Liver (tissue), 9 donors: ENCODE results near the gene ABHD5. TPM values are rescaled to one million over a fixed set of nuclear protein-coding genes. Genes with fewer than 3 reads are reported as not detected.
A peak's percentile ranks its signal among the peaks of the same experiment; 100 is the strongest.

Experiments
- DNase-seq: peaks from one replicate; pipeline ENCODE4 v3.0.0-alpha.2; 2017; ENCODE audit warnings: low spot score
- H3K27ac ChIP-seq, 2 donors: one replicate each; pipeline ENCODE4 v1.7.0; 2013; ENCODE audit warnings: inconsistent platforms in 2 of 2, low read length in 2 of 2, control low read depth in 1 of 2, low read depth in 1 of 2, mild to moderate bottlenecking in 1 of 2
- H3K27me3 ChIP-seq, 4 donors: one replicate each; pipeline versions ENCODE4 v1.6.1 to v1.7.0; 2013; ENCODE audit warnings: low read length in 3 of 4, inconsistent platforms in 1 of 4, mild to moderate bottlenecking in 1 of 4, moderate library complexity in 1 of 4; ENCODE audit not compliant: control insufficient read depth in 4 of 4, insufficient read depth in 4 of 4
- H3K36me3 ChIP-seq, 4 donors: one replicate each; pipeline versions ENCODE4 v1.6.1 to v1.7.0; 2013; ENCODE audit warnings: low read length in 3 of 4, mild to moderate bottlenecking in 3 of 4, low read depth in 1 of 4, moderate library complexity in 1 of 4; ENCODE audit not compliant: control insufficient read depth in 4 of 4, insufficient read depth in 3 of 4
- H3K4me1 ChIP-seq, 4 donors: one replicate each; pipeline versions ENCODE4 v1.6.1 to v1.7.0; 2013; ENCODE audit warnings: low read length in 3 of 4, mild to moderate bottlenecking in 3 of 4, moderate library complexity in 1 of 4; ENCODE audit not compliant: control insufficient read depth in 4 of 4, insufficient read depth in 4 of 4
- H3K4me3 ChIP-seq, 3 donors: one replicate each; pipeline versions ENCODE4 v1.6.1 to v1.7.0; 2013; ENCODE audit warnings: low read length in 3 of 3, control low read depth in 1 of 3, low read depth in 1 of 3, mild to moderate bottlenecking in 1 of 3
- H3K9ac ChIP-seq, 2 donors: one replicate each; pipeline ENCODE4 v1.7.0; 2013; ENCODE audit warnings: low read length in 2 of 2, mild to moderate bottlenecking in 2 of 2, moderate library complexity in 2 of 2, control low read depth in 1 of 2, low read depth in 1 of 2
- H3K9me3 ChIP-seq, 4 donors: one replicate each; pipeline versions ENCODE4 v1.6.1 to v1.7.0; 2013; ENCODE audit warnings: low read length in 3 of 4; ENCODE audit not compliant: control insufficient read depth in 4 of 4
- ATF3 ChIP-seq: IDR thresholded peaks from 2 replicates; pipeline ENCODE4 v1.6.1; 2016; ENCODE audit warnings: antibody characterized with exemption
- CTCF ChIP-seq: fragments of 150-350 bp; IDR thresholded peaks from 2 replicates; pipeline ENCODE4 v1.5.1; 2017; ENCODE audit warnings: improper control_type of control experiment, low read depth, low read length; ENCODE audit not compliant: missing input control
- FOXA1 ChIP-seq: IDR thresholded peaks from 2 replicates; pipeline ENCODE4 v1.6.1; 2016; ENCODE audit warnings: antibody characterized with exemption
- FOXA2 ChIP-seq: IDR thresholded peaks from 2 replicates; pipeline ENCODE4 v1.6.1; 2016; ENCODE audit warnings: antibody characterized with exemption
- GABPA ChIP-seq, 2 donors: IDR thresholded peaks in 1 of 2; conservative IDR thresholded peaks in 1 of 2; 2 replicates each; pipeline ENCODE4 v1.6.1; 2016; ENCODE audit warnings: antibody characterized with exemption in 2 of 2, mild to moderate bottlenecking in 1 of 2, moderate library complexity in 1 of 2
- HNF4A ChIP-seq, 2 donors: conservative IDR thresholded peaks; 2 replicates each; pipeline ENCODE4 v1.6.1; 2016; ENCODE audit warnings: antibody characterized with exemption in 2 of 2, mild to moderate bottlenecking in 2 of 2
- HNF4G ChIP-seq: IDR thresholded peaks from 2 replicates; pipeline ENCODE4 v1.6.1; 2016; ENCODE audit warnings: antibody characterized with exemption
- JUND ChIP-seq, 2 donors: IDR thresholded peaks; 2 replicates each; pipeline ENCODE4 v1.6.1; 2016; ENCODE audit warnings: antibody characterized with exemption in 2 of 2
- MAX ChIP-seq: IDR thresholded peaks from 2 replicates; pipeline ENCODE4 v1.6.1; 2016; ENCODE audit warnings: antibody characterized with exemption
- NR2F2 ChIP-seq: IDR thresholded peaks from 2 replicates; pipeline ENCODE4 v1.6.1; 2016; ENCODE audit warnings: antibody characterized with exemption
- RAD21 ChIP-seq, 2 donors: IDR thresholded peaks; 2 replicates each; pipeline ENCODE4 v1.6.1; 2016; ENCODE audit warnings: antibody characterized with exemption in 2 of 2, mild to moderate bottlenecking in 2 of 2
- RXRA ChIP-seq, 2 donors: IDR thresholded peaks; 2 replicates each; pipeline ENCODE4 v1.6.1; 2017 to 2018; ENCODE audit warnings: antibody characterized with exemption in 2 of 2, mild to moderate bottlenecking in 1 of 2
- SP1 ChIP-seq: IDR thresholded peaks from 2 replicates; pipeline ENCODE4 v1.6.1; 2018; ENCODE audit warnings: antibody characterized with exemption, mild to moderate bottlenecking
- TAF1 ChIP-seq: conservative IDR thresholded peaks from 2 replicates; pipeline ENCODE4 v1.6.1; 2016; ENCODE audit warnings: antibody characterized with exemption, mild to moderate bottlenecking
- YY1 ChIP-seq: IDR thresholded peaks from 2 replicates; pipeline ENCODE4 v1.6.1; 2016; ENCODE audit warnings: antibody characterized with exemption, mild to moderate bottlenecking
- ZBTB33 ChIP-seq: IDR thresholded peaks from 2 replicates; pipeline ENCODE4 v1.6.1; 2016; ENCODE audit warnings: antibody characterized with exemption
- WGBS: extraction: QIAGEN DNeasy Blood & Tissue Kit; methylation state at CpG from one replicate; pipeline ENCODE4 v1.1.7; 2013; 5-methylcytosine and 5-hydroxymethylcytosine counted together
- polyA plus RNA-seq, 2 donors: library from polyadenylated mRNA; stranded (reverse) in 1 of 2; unstranded in 1 of 2; fragments of 200-250 nt in 1 of 2; fragments of >200 nt in 1 of 2; fragmentation: Nextera tagmentation in 1 of 2; extraction: Ambion mirVana in 1 of 2; gene quantifications; one replicate each; pipeline versions ENCODE4 v1.2.1 to v1.2.3, GENCODE V29; 2013 to 2015
- total RNA-seq, 2 donors: library from RNA; depleted of rRNA; stranded (reverse); fragments of >200 nt; gene quantifications; one replicate each; pipeline ENCODE4 v1.2.3, GENCODE V29; 2014
- donor health status: healthy.
- donor health status: healthy.
- donor health status: healthy.
- donor health status: healthy.
- donor health status: healthy.

The ABHD5 gene
- total and polyA plus RNA-seq, 4 donors = 9.2 to 25.8 (median 16.1) TPM

GRCh38 chr3:43695443-43695842, 4.7 kb downstream of the ABHD5 start:
- DNase-seq = no peak
- 30% methylated on average over 2 of the region's 2 CpGs for WGBS
- peaks cover 11 to 49% (median 37%) of the 10 kb centered on the region in 4 donors for H3K4me1 ChIP-seq
- H3K9ac ChIP-seq = no peak overlapping the region
- no peak overlapping the region for H3K4me3 ChIP-seq
- no peaks in the 10 kb centered on the region for H3K27me3 ChIP-seq
- peak overlapping the region; percentile 11 to 16 for H3K27ac ChIP-seq
- no peaks in the 10 kb centered on the region for H3K9me3 ChIP-seq
- TF ChIP-seq YY1 (peak; percentile 37), JUND (IDR thresholded peaks at IDR 0.05) (peak; percentile 19 to 35), MAX (no peak), HNF4A (conservative IDR thresholded peaks at IDR 0.05) (peak; percentile 24 to 43), FOXA2 (no peak), RXRA (IDR thresholded peaks at IDR 0.05) (peak in 1 of 2 donors; percentile 37)
- H3K36me3 ChIP-seq = no peaks in the 10 kb centered on the region

- H3K36me3 ChIP-seq = peaks cover 0 to 1% (median 0%) of the 10 kb centered on the region in 4 donors
- H3K9me3 ChIP-seq = no peaks in the 10 kb centered on the region
- TF ChIP-seq HNF4G (no peak), FOXA2 (no peak), SP1 (no peak), RAD21 (IDR thresholded peaks at IDR 0.05) (no peak), TAF1 (no peak), NR2F2 (no peak), JUND (IDR thresholded peaks at IDR 0.05) (no peak), MAX (no peak), GABPA (IDR thresholded peaks at IDR 0.05 in 1 of 2, conservative IDR thresholded peaks at IDR 0.05 in 1 of 2) (no peak), RXRA (IDR thresholded peaks at IDR 0.05) (no peak)
- no peak overlapping the region for H3K9ac ChIP-seq
- H3K27ac ChIP-seq = peak overlapping the region; percentile 11 to 16
- DNase-seq = no peak
- no peak overlapping the region for H3K4me3 ChIP-seq
- H3K27me3 ChIP-seq = no peaks in the 10 kb centered on the region
- H3K4me1 ChIP-seq = peaks cover 11 to 49% (median 37%) of the 10 kb centered on the region in 4 donors
Measured at GRCh38 chr3:43695863-43696262, 5.1 kb downstream of the ABHD5 start.

GRCh38 chr3:43696441-43696840, 5.7 kb downstream of the ABHD5 start:
- H3K9ac ChIP-seq = no peak overlapping the region
- no peak overlapping the region for H3K4me3 ChIP-seq
- DNase-seq = no peak
- H3K9me3 ChIP-seq = no peaks in the 10 kb centered on the region
- H3K27me3 ChIP-seq = no peaks in the 10 kb centered on the region
- peaks cover 11 to 49% (median 37%) of the 10 kb centered on the region in 4 donors for H3K4me1 ChIP-seq
- TF ChIP-seq JUND (IDR thresholded peaks at IDR 0.05) = no peak
- TF ChIP-seq NR2F2 = no peak
- peaks cover 0 to 3% (median 0%) of the 10 kb centered on the region in 4 donors for H3K36me3 ChIP-seq
- WGBS = 64% methylated on average over 1 of the region's 1 CpG
- no peak overlapping the region for H3K27ac ChIP-seq

GRCh38 chr3:43696881-43697280, 6.1 kb downstream of the ABHD5 start:
- TF ChIP-seq ATF3 = no peak
- TF ChIP-seq RAD21 (IDR thresholded peaks at IDR 0.05) = no peak
- TF ChIP-seq CTCF = no peak
- no peak for TF ChIP-seq GABPA (IDR thresholded peaks at IDR 0.05 in 1 of 2, conservative IDR thresholded peaks at IDR 0.05 in 1 of 2)
- no peak for TF ChIP-seq FOXA1
- no peak for TF ChIP-seq RXRA (IDR thresholded peaks at IDR 0.05)
- no peak for TF ChIP-seq HNF4A (conservative IDR thresholded peaks at IDR 0.05)
- TF ChIP-seq FOXA2 = no peak
- no peak for TF ChIP-seq ZBTB33
- TF ChIP-seq TAF1 = no peak
- TF ChIP-seq NR2F2 = no peak
- Histone ChIP-seq H3K4me3 (no peak overlapping the region), H3K36me3 (peaks cover 0 to 7% (median 2%) of the 10 kb centered on the region in 4 donors), H3K4me1 (peaks cover 11 to 49% (median 37%) of the 10 kb centered on the region in 4 donors), H3K9me3 (no peaks in the 10 kb centered on the region), H3K27ac (no peak overlapping the region), H3K9ac (no peak overlapping the region), H3K27me3 (no peaks in the 10 kb centered on the region)
- WGBS = 93% methylated on average over 1 of the region's 1 CpG
- DNase-seq = no peak
